Astrocyte (in vitro differentiated cells and primary cell): Measurements from ENCODE around the gene MYL12A. TPM values are rescaled to one million over a fixed set of nuclear protein-coding genes. Genes with fewer than 3 reads are reported as not detected.
A peak's percentile ranks its signal among the peaks of the same experiment; 100 is the strongest.

ENCODE experiments used
- DNase-seq: peaks from one replicate; pipeline ENCODE4 v3.0.0-alpha.2; 2010; ENCODE audit warnings: low read depth
- FAIRE-seq: peaks from 2 replicates; lab custom pipeline; 2011; peaks lifted over from hg19 to GRCh38; lab: Jason Lieb, UNC
- H2AFZ ChIP-seq: 2 replicates; pipeline ENCODE4 v1.6.0; 2012; ENCODE audit warnings: low read depth, low read length, inconsistent platforms
- H3K27ac ChIP-seq: 2 replicates; pipeline ENCODE4 v1.5.1; 2011; ENCODE audit warnings: low read depth, low read length, inconsistent platforms
- H3K27me3 ChIP-seq: 2 replicates; pipeline ENCODE4 v1.6.0; 2011; ENCODE audit warnings: low read length, inconsistent platforms; ENCODE audit not compliant: insufficient read depth
- H3K36me3 ChIP-seq: 2 replicates; pipeline ENCODE4 v1.5.1; 2011; ENCODE audit warnings: low read length, inconsistent platforms; ENCODE audit not compliant: insufficient read depth
- H3K4me1 ChIP-seq: 2 replicates; pipeline ENCODE4 v1.5.1; 2011; ENCODE audit warnings: low read length, inconsistent platforms; ENCODE audit not compliant: insufficient read depth
- H3K4me2 ChIP-seq: 2 replicates; pipeline ENCODE4 v1.6.0; 2012; ENCODE audit warnings: low read length, inconsistent platforms
- H3K4me3 ChIP-seq: 2 replicates; pipeline ENCODE4 v1.5.1; 2011; ENCODE audit warnings: low read depth, mild to moderate bottlenecking, low read length, inconsistent platforms; ENCODE audit not compliant: insufficient read depth
- H3K79me2 ChIP-seq: 2 replicates; pipeline ENCODE4 v1.6.0; 2012; ENCODE audit warnings: mild to moderate bottlenecking, low read length, inconsistent platforms; ENCODE audit not compliant: insufficient read depth
- H3K9ac ChIP-seq: 2 replicates; pipeline ENCODE4 v1.6.0; 2012; ENCODE audit warnings: mild to moderate bottlenecking, low read length, inconsistent platforms
- H3K9me3 ChIP-seq: 2 replicates; pipeline ENCODE4 v1.5.1; 2012; ENCODE audit warnings: low read depth, mild to moderate bottlenecking, low read length, inconsistent platforms; ENCODE audit not compliant: insufficient read depth
- H4K20me1 ChIP-seq: 2 replicates; pipeline ENCODE4 v1.6.0; 2012; ENCODE audit warnings: low read length, inconsistent platforms; ENCODE audit not compliant: insufficient read depth
- H3K27ac Mint-ChIP-seq: one replicate; pipeline ENCODE4 v1.8.0; 2021; ENCODE audit warnings: mild to moderate bottlenecking, mixed read lengths; ENCODE audit not compliant: unreplicated experiment
- H3K27me3 Mint-ChIP-seq: one replicate; pipeline ENCODE4 v1.8.0; 2021; ENCODE audit warnings: low read depth, mixed read lengths; ENCODE audit not compliant: unreplicated experiment
- H3K36me3 Mint-ChIP-seq: one replicate; pipeline ENCODE4 v1.8.0; 2021; ENCODE audit warnings: low read depth, mixed read lengths; ENCODE audit not compliant: unreplicated experiment
- H3K4me1 Mint-ChIP-seq: one replicate; pipeline ENCODE4 v1.8.0; 2021; ENCODE audit warnings: low read depth, mixed read lengths; ENCODE audit not compliant: unreplicated experiment
- H3K4me3 Mint-ChIP-seq: one replicate; pipeline ENCODE4 v1.8.0; 2021; ENCODE audit warnings: mild to moderate bottlenecking, moderate library complexity, mixed read lengths; ENCODE audit not compliant: unreplicated experiment
- H3K9me3 Mint-ChIP-seq: one replicate; pipeline ENCODE4 v1.8.0; 2021; ENCODE audit warnings: mild to moderate bottlenecking, mixed read lengths; ENCODE audit not compliant: unreplicated experiment
- EZH2 ChIP-seq: IDR thresholded peaks from 2 replicates; pipeline ENCODE4 v1.6.1; 2012; ENCODE audit warnings: mild to moderate bottlenecking, low read length, inconsistent platforms; ENCODE audit not compliant: insufficient read depth
- total RNA-seq: library from RNA; stranded (reverse); gene quantifications from 2 replicates; pipeline ENCODE4 v1.2.1, GENCODE V29; 2021
- TF ChIP-seq, protein P1 (sequence below): IDR thresholded peaks from 2 replicates; pipeline ENCODE4 v1.5.1; 2011; ENCODE audit warnings: low read depth, mild to moderate bottlenecking, inconsistent platforms, low read length, moderate library complexity; ENCODE audit not compliant: insufficient read depth

Gene MYL12A
- total RNA-seq, 1 donor from 2014 or later: 682 TPM

DNA sequence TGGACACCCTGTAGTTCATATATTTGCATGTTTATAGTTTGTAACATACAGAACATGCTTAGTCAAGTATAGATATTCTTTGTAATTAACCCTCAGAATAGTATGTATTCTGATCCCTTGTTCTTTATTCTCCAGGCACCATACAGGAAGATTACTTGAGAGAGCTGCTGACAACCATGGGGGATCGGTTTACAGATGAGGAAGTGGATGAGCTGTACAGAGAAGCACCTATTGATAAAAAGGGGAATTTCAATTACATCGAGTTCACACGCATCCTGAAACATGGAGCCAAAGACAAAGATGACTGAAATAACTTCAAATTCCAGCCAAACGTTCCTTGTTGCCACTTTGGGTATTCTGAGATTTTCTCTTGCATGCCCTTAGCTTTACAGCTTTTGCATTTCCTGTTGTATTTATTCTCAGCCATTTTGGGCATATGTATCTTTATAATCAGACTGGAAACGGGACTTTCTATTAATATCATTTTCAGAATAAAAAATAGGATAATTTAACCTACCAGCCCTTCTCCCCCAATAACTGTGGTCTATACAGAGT, 8.1 kb downstream of the MYL12A start:
- Histone ChIP-seq H3K79me2 (peaks cover 83% of the 10 kb centered on the region), H3K36me3 (peaks cover 63% of the 10 kb centered on the region), H3K4me2 (peak overlapping the region; percentile 43), H3K4me3 (no peak overlapping the region), H2AFZ (no peak overlapping the region), H4K20me1 (peaks cover 56% of the 10 kb centered on the region), H3K27me3 (no peaks in the 10 kb centered on the region), H3K9ac (peak overlapping the region; percentile 37), H3K4me1 (peaks cover 44% of the 10 kb centered on the region), H3K27ac (peak overlapping the region; percentile 86), H3K9me3 (no peaks in the 10 kb centered on the region)
- H3K27me3 Mint-ChIP-seq: no peaks in the 10 kb centered on the region
- no peaks in the 10 kb centered on the region for H3K9me3 Mint-ChIP-seq
- no peak for DNase-seq
- no peak for TF ChIP-seq EZH2
- peak overlapping the region; percentile 73 for H3K27ac Mint-ChIP-seq
- H3K4me3 Mint-ChIP-seq: no peak overlapping the region
- peaks cover 67% of the 10 kb centered on the region for H3K4me1 Mint-ChIP-seq
- no peak for FAIRE-seq
- peaks cover 11% of the 10 kb centered on the region for H3K36me3 Mint-ChIP-seq

DNA sequence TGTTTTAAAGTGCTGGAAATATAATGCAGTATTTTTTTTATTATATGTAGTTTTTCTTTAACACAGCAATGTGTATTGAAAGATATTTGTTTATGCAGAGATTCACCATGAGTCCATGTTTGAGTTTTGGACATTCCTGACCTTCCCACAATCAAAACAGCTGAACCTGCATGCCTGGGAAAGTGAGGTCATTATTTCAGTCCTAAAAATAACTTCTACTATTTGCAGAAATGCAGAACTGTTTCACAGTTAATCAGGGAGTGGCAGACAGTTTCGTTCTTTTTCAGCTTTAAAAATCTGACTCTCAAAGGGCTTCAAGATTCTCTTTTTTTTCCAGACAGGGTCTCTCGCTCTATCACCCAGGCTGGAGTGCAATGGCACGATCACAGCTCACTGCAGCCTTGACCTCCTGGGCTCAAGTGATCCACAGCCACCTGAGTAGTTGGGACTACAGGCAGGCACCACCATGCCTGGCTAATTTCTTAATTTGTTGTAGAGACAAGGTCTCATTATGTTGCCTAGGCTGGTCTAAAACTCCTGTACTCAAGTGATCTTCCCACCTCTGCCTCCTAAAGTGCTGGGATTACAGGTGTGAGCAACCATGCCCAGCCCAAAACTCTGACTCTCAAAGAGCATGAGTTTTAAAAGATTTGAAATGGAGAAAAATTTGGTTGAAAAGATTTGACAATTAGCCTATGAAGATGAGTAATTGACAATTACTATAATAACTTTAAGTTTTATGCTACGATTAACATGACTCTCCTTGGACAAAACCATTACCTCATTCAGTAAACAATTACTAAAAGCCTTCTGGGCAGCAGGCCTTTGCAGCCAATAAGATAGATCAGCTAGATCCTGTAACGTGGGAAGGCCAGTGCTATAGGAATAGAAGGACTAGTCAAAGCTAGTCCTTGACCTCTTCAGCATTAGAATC, 9.4 kb downstream of the MYL12A start:
- FAIRE-seq (peak; percentile 73), DNase-seq (peak; percentile 72)
- peaks cover 11% of the 10 kb centered on the region for H3K36me3 Mint-ChIP-seq
- H3K27me3 Mint-ChIP-seq: no peaks in the 10 kb centered on the region
- no peak overlapping the region for H2AFZ ChIP-seq
- H3K27ac ChIP-seq: peak overlapping the region; percentile 86
- peaks cover 75% of the 10 kb centered on the region for H3K79me2 ChIP-seq
- peak overlapping the region; percentile 72 for H3K9ac ChIP-seq
- peaks cover 71% of the 10 kb centered on the region for H3K4me1 Mint-ChIP-seq
- peaks cover 63% of the 10 kb centered on the region for H3K36me3 ChIP-seq
- no peak overlapping the region for H3K4me3 Mint-ChIP-seq
- H3K4me3 ChIP-seq: no peak overlapping the region
- H4K20me1 ChIP-seq: peaks cover 55% of the 10 kb centered on the region
- TF ChIP-seq, protein P1, sequence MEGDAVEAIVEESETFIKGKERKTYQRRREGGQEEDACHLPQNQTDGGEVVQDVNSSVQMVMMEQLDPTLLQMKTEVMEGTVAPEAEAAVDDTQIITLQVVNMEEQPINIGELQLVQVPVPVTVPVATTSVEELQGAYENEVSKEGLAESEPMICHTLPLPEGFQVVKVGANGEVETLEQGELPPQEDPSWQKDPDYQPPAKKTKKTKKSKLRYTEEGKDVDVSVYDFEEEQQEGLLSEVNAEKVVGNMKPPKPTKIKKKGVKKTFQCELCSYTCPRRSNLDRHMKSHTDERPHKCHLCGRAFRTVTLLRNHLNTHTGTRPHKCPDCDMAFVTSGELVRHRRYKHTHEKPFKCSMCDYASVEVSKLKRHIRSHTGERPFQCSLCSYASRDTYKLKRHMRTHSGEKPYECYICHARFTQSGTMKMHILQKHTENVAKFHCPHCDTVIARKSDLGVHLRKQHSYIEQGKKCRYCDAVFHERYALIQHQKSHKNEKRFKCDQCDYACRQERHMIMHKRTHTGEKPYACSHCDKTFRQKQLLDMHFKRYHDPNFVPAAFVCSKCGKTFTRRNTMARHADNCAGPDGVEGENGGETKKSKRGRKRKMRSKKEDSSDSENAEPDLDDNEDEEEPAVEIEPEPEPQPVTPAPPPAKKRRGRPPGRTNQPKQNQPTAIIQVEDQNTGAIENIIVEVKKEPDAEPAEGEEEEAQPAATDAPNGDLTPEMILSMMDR: no peak
- no peak for TF ChIP-seq EZH2
- peak overlapping the region; percentile 76 for H3K4me2 ChIP-seq
- no peaks in the 10 kb centered on the region for H3K27me3 ChIP-seq
- H3K9me3 Mint-ChIP-seq: no peaks in the 10 kb centered on the region
- H3K9me3 ChIP-seq: no peaks in the 10 kb centered on the region
- peaks cover 44% of the 10 kb centered on the region for H3K4me1 ChIP-seq
- peak overlapping the region; percentile 84 for H3K27ac Mint-ChIP-seq

DNA sequence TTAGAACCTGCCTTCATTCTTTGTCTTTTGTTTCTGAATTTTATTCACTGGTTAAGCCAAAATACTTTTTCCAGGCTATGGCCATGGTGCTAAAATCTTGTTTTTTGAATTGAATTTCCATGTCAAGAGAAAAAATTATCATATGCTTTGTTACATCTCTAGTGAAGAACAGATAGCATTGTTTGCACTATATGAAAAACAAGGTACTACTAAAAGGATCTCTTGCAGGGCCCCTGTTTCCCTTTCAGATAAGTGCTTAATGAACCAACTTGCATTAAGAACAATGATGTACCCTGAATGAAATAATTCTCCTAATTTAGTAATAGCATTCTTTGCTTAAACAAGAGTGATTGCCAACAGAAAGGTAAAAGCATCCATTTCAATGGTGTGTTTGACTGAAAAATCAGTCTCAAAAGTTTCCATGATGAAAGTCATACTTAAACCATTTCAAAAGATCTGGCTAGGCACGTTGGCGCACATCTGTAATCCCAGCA, 10.1 kb downstream of the MYL12A start:
- no peak for FAIRE-seq
- TF ChIP-seq EZH2: no peak
- TF ChIP-seq, protein P1: no peak
- Histone ChIP-seq H3K4me2 (no peak overlapping the region), H3K27me3 (no peaks in the 10 kb centered on the region), H3K4me3 (no peak overlapping the region), H4K20me1 (peaks cover 52% of the 10 kb centered on the region), H3K27ac (peak overlapping the region; percentile 86), H3K79me2 (peaks cover 75% of the 10 kb centered on the region), H2AFZ (no peak overlapping the region), H3K36me3 (peaks cover 63% of the 10 kb centered on the region), H3K4me1 (peaks cover 41% of the 10 kb centered on the region), H3K9me3 (no peaks in the 10 kb centered on the region), H3K9ac (peak overlapping the region; percentile 72)
- Mint-ChIP-seq H3K9me3 (no peaks in the 10 kb centered on the region), H3K4me3 (no peak overlapping the region), H3K4me1 (peaks cover 65% of the 10 kb centered on the region), H3K27ac (no peak overlapping the region), H3K27me3 (no peaks in the 10 kb centered on the region), H3K36me3 (peaks cover 11% of the 10 kb centered on the region)
- DNase-seq: no peak
